Testis (tissue), 3 donors: ENCODE results near the gene DNAJB5. TPM values are rescaled to one million over a fixed set of nuclear protein-coding genes. Genes with fewer than 3 reads are reported as not detected.

Experiments
- DNase-seq: peaks from one replicate; pipeline ENCODE4 v3.0.0-alpha.2; 2019
- H3K27ac ChIP-seq, 2 donors: fragments of 200-600 bp; sonication (generic); one replicate each; pipeline ENCODE4 v1.5.1; 2019
- H3K27me3 ChIP-seq: fragments of 200-600 bp; sonication (generic); one replicate; pipeline ENCODE4 v1.5.1; 2019
- H3K36me3 ChIP-seq: fragments of 200-600 bp; sonication (generic); one replicate; pipeline ENCODE4 v1.5.1; 2017; ENCODE audit warnings: low read depth; ENCODE audit errors: missing control alignments
- H3K4me1 ChIP-seq: fragments of 200-600 bp; sonication (generic); one replicate; pipeline ENCODE4 v1.5.1; 2019
- H3K4me3 ChIP-seq, 2 donors: fragments of 200-600 bp; sonication (generic); one replicate each; pipeline ENCODE4 v1.5.1; 2017 to 2019
- H3K9me3 ChIP-seq: fragments of 200-600 bp; sonication (generic); one replicate; pipeline ENCODE4 v1.5.1; 2017
- POLR2A ChIP-seq: fragments of 450-650 bp; IDR thresholded peaks from one replicate; pipeline ENCODE4 v1.6.1; 2017; ENCODE audit warnings: antibody characterized with exemption, mild to moderate bottlenecking, moderate library complexity
- WGBS, 2 donors: methylation state at CpG; one replicate each; pipeline ENCODE4 v1.1.5; 2018; 5-methylcytosine and 5-hydroxymethylcytosine counted together
- intact Hi-C: fragments of 100-400 bp; cut with DNase I; formaldehyde crosslinking; loops from one replicate; pipeline ENCODE4 v1.15.1; 2023; ENCODE audit warnings: low total_unique reads
- polyA plus RNA-seq: library from polyadenylated mRNA; stranded (reverse); fragments of 350-450 nt; fragmentation: Illumina TruSeq; extraction: RNeasy Lipid Tissue Mini Kit (QIAGEN cat#74804); gene quantifications from one replicate; pipeline ENCODE4 v1.2.3, GENCODE V29; 2014; ENCODE audit warnings: low read depth, low replicate concordance; ENCODE audit not compliant: insufficient read depth
- total RNA-seq, 2 donors: library from RNA; depleted of rRNA; stranded (reverse); fragments of >200 nt; gene quantifications; one replicate each; pipeline ENCODE4 v1.2.3, GENCODE V29; 2016
- TF ChIP-seq, protein P1 (sequence below), 3 experiments: fragments of 450-650 bp in 2 of 3; fragments of 200-600 bp in 1 of 3; sonication (generic) in 1 of 3; IDR thresholded peaks; one replicate each; pipeline ENCODE4 v1.5.1; 2016 to 2019; ENCODE audit warnings: antibody characterized with exemption in 3 of 3, mild to moderate bottlenecking in 2 of 3, moderate library complexity in 1 of 3

The DNAJB5 gene
- total and polyA plus RNA-seq, 3 donors from 2014 or later, result 44.0 to 49.9 (median 47.7) TPM

DNA sequence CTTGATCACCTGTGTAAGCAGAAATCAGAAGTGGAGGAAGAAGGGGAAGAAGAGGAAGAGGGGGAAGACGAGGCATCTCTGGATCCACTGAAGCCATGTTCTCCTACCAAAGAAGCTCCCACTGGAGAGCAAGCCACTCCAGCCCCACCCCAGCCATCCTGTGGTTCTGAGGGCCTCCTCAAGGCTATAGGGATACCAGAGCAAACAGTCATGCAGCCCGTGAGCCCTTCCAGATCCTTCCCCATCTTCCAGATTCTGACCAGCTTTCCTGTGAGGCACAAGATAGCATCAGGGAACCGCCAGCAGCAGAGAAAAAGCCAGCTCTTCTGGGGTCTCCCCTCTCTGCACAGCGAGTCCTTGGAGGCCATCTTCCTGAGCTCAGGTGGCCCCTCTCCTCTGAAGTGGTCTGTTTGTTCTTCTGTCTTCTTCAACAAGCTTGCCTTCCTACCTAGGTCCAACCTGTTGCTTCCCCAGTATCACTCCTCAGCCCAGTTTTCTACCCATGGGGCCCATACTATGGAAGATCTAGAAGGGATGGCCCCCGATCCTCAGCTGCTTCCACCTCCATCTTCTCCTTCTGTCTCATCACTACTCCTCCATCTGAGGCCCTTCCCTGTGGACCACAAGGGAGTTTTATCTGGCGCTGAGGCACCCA is 53.5 kb downstream of the DNAJB5 start:
- intact Hi-C loops, result no loop called here
- Histone ChIP-seq H3K27me3 (no peaks in the 10 kb centered on the region), H3K9me3 (no peaks in the 10 kb centered on the region), H3K4me1 (no peaks in the 10 kb centered on the region), H3K27ac (no peak overlapping the region), H3K36me3 (no peaks in the 10 kb centered on the region), H3K4me3 (no peak overlapping the region)
- no peak for TF ChIP-seq POLR2A
- TF ChIP-seq, protein P1, sequence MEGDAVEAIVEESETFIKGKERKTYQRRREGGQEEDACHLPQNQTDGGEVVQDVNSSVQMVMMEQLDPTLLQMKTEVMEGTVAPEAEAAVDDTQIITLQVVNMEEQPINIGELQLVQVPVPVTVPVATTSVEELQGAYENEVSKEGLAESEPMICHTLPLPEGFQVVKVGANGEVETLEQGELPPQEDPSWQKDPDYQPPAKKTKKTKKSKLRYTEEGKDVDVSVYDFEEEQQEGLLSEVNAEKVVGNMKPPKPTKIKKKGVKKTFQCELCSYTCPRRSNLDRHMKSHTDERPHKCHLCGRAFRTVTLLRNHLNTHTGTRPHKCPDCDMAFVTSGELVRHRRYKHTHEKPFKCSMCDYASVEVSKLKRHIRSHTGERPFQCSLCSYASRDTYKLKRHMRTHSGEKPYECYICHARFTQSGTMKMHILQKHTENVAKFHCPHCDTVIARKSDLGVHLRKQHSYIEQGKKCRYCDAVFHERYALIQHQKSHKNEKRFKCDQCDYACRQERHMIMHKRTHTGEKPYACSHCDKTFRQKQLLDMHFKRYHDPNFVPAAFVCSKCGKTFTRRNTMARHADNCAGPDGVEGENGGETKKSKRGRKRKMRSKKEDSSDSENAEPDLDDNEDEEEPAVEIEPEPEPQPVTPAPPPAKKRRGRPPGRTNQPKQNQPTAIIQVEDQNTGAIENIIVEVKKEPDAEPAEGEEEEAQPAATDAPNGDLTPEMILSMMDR (IDR thresholded peaks at IDR 0.05), result no peak
- no peak for DNase-seq
- 91 to 95% methylated on average over 6 of the region's 6 CpGs for WGBS, 2 donors

DNA sequence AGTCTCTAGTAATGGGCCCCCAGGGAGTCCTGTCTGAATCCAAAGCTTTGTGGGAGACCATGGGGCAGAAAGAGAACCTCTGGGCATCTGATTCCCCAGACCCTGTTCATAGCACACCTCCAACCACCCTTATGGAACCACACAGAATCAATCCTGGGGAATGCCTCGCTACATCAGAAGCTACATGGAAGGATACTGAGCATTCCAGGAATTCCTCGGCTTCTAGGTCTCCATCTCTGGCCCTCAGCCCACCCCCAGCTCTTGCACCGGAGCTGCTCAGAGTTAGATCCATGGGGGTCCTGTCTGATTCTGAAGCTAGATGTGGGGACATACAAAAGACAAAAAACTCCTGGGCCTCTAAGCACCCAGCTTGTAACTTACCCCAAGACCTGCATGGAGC is 54.5 kb downstream of the DNAJB5 start:
- Histone ChIP-seq H3K4me3 (no peak overlapping the region), H3K9me3 (no peaks in the 10 kb centered on the region), H3K27ac (no peak overlapping the region), H3K27me3 (no peaks in the 10 kb centered on the region), H3K4me1 (no peaks in the 10 kb centered on the region), H3K36me3 (no peaks in the 10 kb centered on the region)
- DNase-seq, result no peak
- TF ChIP-seq POLR2A, result no peak
- TF ChIP-seq, protein P1 (IDR thresholded peaks at IDR 0.05), result no peak
- intact Hi-C loops, result no loop called here
- 83 to 85% methylated on average over 3 of the region's 3 CpGs for WGBS, 2 donors

Other genes with a start within 250 kb of the DNAJB5 start
- 100 to 1,000 TPM in 1 of 2 donors, 10 to 100 TPM in 1; 93.3 to 132 TPM for gene PHF24, start 31.5 kb upstream of the DNAJB5 start, total RNA-seq
- 44.8 TPM for gene PHF24, start 31.5 kb upstream of the DNAJB5 start, polyA plus RNA-seq
- 100 to 1,000 TPM; 171 to 186 TPM for gene VCP, start 82.9 kb downstream of the DNAJB5 start, total RNA-seq
- gene VCP, start 82.9 kb downstream of the DNAJB5 start, polyA plus RNA-seq, result 229 TPM
- gene FANCG, start 90.2 kb downstream of the DNAJB5 start, total RNA-seq, result 10 to 100 TPM; 32.3 to 57.2 TPM
- 25.5 TPM for gene FANCG, start 90.2 kb downstream of the DNAJB5 start, polyA plus RNA-seq
- gene PIGO, start 106.8 kb downstream of the DNAJB5 start, total RNA-seq, result 10 to 100 TPM; 27.6 to 33.1 TPM
- 41.4 TPM for gene PIGO, start 106.8 kb downstream of the DNAJB5 start, polyA plus RNA-seq
- gene STOML2, start 113.4 kb downstream of the DNAJB5 start, total RNA-seq, result 100 to 1,000 TPM in 1 of 2 donors, 10 to 100 TPM in 1; 87.1 to 115 TPM
- gene STOML2, start 113.4 kb downstream of the DNAJB5 start, polyA plus RNA-seq, result 102 TPM
- 10 to 100 TPM; 15.9 to 19.6 TPM for gene ATOSB, start 126.1 kb downstream of the DNAJB5 start, total RNA-seq
- gene ATOSB, start 126.1 kb downstream of the DNAJB5 start, polyA plus RNA-seq, result 16.0 TPM
- gene UNC13B, start 172.3 kb downstream of the DNAJB5 start, total RNA-seq, result 10 to 100 TPM; 37.0 to 51.0 TPM
- gene UNC13B, start 172.3 kb downstream of the DNAJB5 start, polyA plus RNA-seq, result 40.2 TPM